ENCODE results near the gene LYPD6B. TPM values are rescaled to one million over a fixed set of nuclear protein-coding genes. Genes with fewer than 3 reads are reported as not detected.

The LYPD6B gene, protein sequence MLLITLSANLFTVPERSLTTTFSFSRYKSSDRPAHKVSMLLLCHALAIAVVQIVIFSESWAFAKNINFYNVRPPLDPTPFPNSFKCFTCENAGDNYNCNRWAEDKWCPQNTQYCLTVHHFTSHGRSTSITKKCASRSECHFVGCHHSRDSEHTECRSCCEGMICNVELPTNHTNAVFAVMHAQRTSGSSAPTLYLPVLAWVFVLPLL
- not detected for total RNA-seq

GRCh38 chr2:149038442-149039212 is at the start of gene LYPD6B:
Gene LYPD6B (plus strand): TSS chr2:149038699. CDS start chr2:149130949, 92,250 bp downstream.
- no peaks in the 10 kb centered on the region for H3K36me3 Mint-ChIP-seq
- H3K27me3 Mint-ChIP-seq, result peaks cover 68% of the 10 kb centered on the region
- H3K4me3 Mint-ChIP-seq, result no peak within 1 kb of the TSS
- DNase-seq (no peak), ATAC-seq (peak; percentile 23)
- no peak within 1 kb of the TSS for H3K27ac Mint-ChIP-seq
- H3K4me1 Mint-ChIP-seq, result no peaks in the 10 kb centered on the region
- CTCF ChIA-PET, result interaction anchor here (0.9 to 2.4 kb wide), 3 partner anchors 8 to 21 kb away, joined by 3 to 8 read pairs (median 3); no protein-coding TSS in a partner anchor
- no peaks in the 10 kb centered on the region for H3K9me3 Mint-ChIP-seq (ENCODE audit: low read depth)

DNA sequence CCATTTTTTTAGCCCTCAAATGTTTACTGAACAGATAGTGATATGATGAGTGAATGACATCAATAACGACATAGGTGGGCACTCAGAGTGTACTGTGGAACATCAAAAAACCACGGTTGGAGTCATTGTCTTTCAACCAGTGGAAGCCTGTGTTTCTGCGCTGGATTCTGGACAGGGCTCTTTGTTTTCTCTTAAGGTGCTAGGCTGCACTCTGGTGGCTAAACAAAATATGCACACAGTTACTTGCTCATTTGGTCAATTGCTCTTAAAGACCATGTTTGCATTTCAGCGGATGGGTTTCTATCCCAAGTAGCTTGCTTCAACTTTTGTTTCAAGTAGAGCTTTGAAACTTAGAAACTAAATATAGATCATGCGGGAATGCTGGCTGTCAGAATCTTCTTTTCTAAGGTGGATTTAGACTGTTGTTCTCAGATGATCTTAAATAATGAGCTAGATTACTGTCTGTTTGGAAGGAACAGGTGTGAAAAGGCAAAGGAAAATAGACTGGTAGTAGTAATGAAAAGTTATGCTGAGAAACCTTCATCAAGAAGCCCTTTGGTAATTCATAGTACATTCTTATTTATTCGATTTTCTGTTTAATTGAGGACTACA is 48.5 kb upstream of the LYPD6B start:
- Mint-ChIP-seq H3K9me3 (ENCODE audit: low read depth) (no peaks in the 10 kb centered on the region), H3K36me3 (peaks cover 1% of the 10 kb centered on the region), H3K4me1 (peaks cover 2% of the 10 kb centered on the region), H3K27ac (no peak overlapping the region), H3K27me3 (no peaks in the 10 kb centered on the region), H3K4me3 (no peak overlapping the region)
- CTCF ChIA-PET, result interaction anchor here (0.9 kb wide), 3 partner anchors 11 to 481 kb away, joined by 3 to 10 read pairs (median 4); no protein-coding TSS in a partner anchor
- ATAC-seq (peak; percentile 79), DNase-seq (peak; percentile 69)

GRCh38 chr2:148990968-148991367 is 47.5 kb upstream of the LYPD6B start:
- Mint-ChIP-seq H3K9me3 (ENCODE audit: low read depth) (no peaks in the 10 kb centered on the region), H3K27me3 (no peaks in the 10 kb centered on the region), H3K36me3 (peaks cover 4% of the 10 kb centered on the region), H3K4me1 (peaks cover 2% of the 10 kb centered on the region), H3K4me3 (no peak overlapping the region), H3K27ac (no peak overlapping the region)
- CTCF ChIA-PET, result interaction anchor here (0.7 kb wide), 1 partner anchor 1001 kb away, joined by 3 read pairs; no protein-coding TSS in a partner anchor
- ATAC-seq (no peak), DNase-seq (no peak)

DNA sequence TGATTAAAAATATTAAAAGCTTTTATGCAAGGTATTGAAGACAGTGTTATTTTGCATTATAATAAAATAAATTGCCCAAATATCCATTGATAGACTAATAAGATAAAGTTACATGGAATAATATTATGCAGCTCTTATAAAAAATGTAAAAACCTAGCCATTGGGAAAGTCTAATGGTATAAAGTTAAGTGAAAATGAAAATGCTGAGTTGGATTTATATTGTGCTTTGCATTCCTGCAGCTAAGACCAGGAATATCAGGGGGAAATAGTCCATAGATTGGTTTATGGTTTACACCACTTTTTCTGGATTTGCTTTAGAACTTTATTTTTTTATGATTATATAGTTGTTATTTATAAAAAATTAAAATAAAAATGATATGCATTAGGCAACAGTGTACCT is 46.1 kb upstream of the LYPD6B start:
- ATAC-seq, result no peak
- no peaks in the 10 kb centered on the region for H3K27me3 Mint-ChIP-seq
- no peak overlapping the region for H3K4me3 Mint-ChIP-seq
- no peak for DNase-seq
- peaks cover 4% of the 10 kb centered on the region for H3K36me3 Mint-ChIP-seq
- no peaks in the 10 kb centered on the region for H3K9me3 Mint-ChIP-seq (ENCODE audit: low read depth)
- H3K27ac Mint-ChIP-seq, result no peak overlapping the region
- H3K4me1 Mint-ChIP-seq, result peaks cover 2% of the 10 kb centered on the region
- CTCF ChIA-PET, result interaction anchor here (0.6 kb wide), 1 partner anchor 379 kb away, joined by 7 read pairs; no protein-coding TSS in a partner anchor

DNA sequence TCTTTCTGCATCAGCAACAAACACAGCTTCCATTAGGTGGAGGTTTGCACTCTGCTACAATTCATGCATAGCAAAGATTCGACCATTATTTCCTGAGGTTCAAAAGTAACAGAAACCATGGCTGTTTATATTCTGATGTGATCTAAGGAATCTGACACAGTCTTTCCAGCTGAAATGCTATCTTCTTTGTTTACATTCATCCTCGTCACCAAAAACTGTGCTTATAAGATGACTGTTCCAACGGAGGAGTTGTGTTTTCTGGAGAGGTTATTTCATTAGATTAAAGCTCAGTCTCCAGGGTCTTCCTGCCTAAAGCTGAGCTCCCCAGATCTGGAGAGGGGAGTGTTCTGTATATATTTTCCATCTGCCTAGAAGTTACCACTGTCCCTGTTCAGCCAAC is 45.1 kb upstream of the LYPD6B start:
- Mint-ChIP-seq H3K9me3 (ENCODE audit: low read depth) (no peaks in the 10 kb centered on the region), H3K4me1 (peaks cover 2% of the 10 kb centered on the region), H3K27me3 (no peaks in the 10 kb centered on the region), H3K27ac (no peak overlapping the region), H3K4me3 (no peak overlapping the region), H3K36me3 (peaks cover 4% of the 10 kb centered on the region)
- CTCF ChIA-PET, result no interaction called here
- DNase-seq (no peak), ATAC-seq (no peak)

- peaks cover 4% of the 10 kb centered on the region for H3K36me3 Mint-ChIP-seq
- CTCF ChIA-PET, result no interaction called here
- no peak overlapping the region for H3K4me3 Mint-ChIP-seq
- ATAC-seq (no peak), DNase-seq (no peak)
- H3K9me3 Mint-ChIP-seq (ENCODE audit: low read depth), result no peaks in the 10 kb centered on the region
- H3K27me3 Mint-ChIP-seq, result no peaks in the 10 kb centered on the region
- H3K4me1 Mint-ChIP-seq, result peaks cover 2% of the 10 kb centered on the region
- no peak overlapping the region for H3K27ac Mint-ChIP-seq
Observed at GRCh38 chr2:148994341-148994740, 44.2 kb upstream of the LYPD6B start.

GRCh38 chr2:148996805-148997204 is 41.7 kb upstream of the LYPD6B start:
- H3K27ac Mint-ChIP-seq, result no peak overlapping the region
- H3K36me3 Mint-ChIP-seq, result peaks cover 4% of the 10 kb centered on the region

GRCh38 chr2:148998165-148998830 is 40.2 kb upstream of the LYPD6B start:
- peaks cover 7% of the 10 kb centered on the region for H3K36me3 Mint-ChIP-seq
- H3K9me3 Mint-ChIP-seq (ENCODE audit: low read depth), result no peaks in the 10 kb centered on the region
- ATAC-seq, result no peak
- no peaks in the 10 kb centered on the region for H3K27me3 Mint-ChIP-seq
- H3K27ac Mint-ChIP-seq, result no peak overlapping the region
- no peak overlapping the region for H3K4me3 Mint-ChIP-seq
- no peak for DNase-seq
- CTCF ChIA-PET, result no interaction called here
- H3K4me1 Mint-ChIP-seq, result peaks cover 3% of the 10 kb centered on the region

More at GRCh38 chr2:148996805-148997204, 41.7 kb upstream of the LYPD6B start:
- Mint-ChIP-seq H3K9me3 (ENCODE audit: low read depth) (no peaks in the 10 kb centered on the region), H3K4me1 (peaks cover 3% of the 10 kb centered on the region), H3K4me3 (no peak overlapping the region), H3K27me3 (no peaks in the 10 kb centered on the region)
- DNase-seq (no peak), ATAC-seq (no peak)
- CTCF ChIA-PET, result no interaction called here

DNA sequence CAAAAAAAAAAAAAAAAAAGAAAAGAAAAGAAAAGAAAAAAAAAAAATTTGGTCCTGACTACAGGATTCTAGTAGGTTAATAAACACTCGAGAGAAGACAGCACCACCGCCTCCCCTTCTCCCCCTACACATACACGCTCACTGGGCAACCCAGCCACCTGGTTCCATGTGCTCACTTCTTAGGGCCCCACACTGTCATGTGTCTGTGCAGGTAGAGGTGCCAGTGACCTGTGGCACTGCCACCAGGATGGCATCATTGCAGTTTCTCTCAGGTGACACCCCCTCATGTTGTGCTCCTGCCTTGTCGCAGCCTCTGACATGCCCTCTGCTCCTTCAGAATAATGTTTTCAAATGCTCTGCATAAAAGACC is 39.7 kb upstream of the LYPD6B start:
- Mint-ChIP-seq H3K9me3 (ENCODE audit: low read depth) (no peaks in the 10 kb centered on the region), H3K4me3 (no peak overlapping the region), H3K36me3 (peaks cover 7% of the 10 kb centered on the region), H3K27me3 (no peaks in the 10 kb centered on the region), H3K4me1 (peaks cover 3% of the 10 kb centered on the region), H3K27ac (no peak overlapping the region)
- ATAC-seq, result no peak
- CTCF ChIA-PET, result no interaction called here
- DNase-seq, result no peak

- H3K27ac Mint-ChIP-seq, result no peak overlapping the region
- CTCF ChIA-PET, result no interaction called here
- no peak overlapping the region for H3K4me3 Mint-ChIP-seq
- H3K36me3 Mint-ChIP-seq, result peaks cover 7% of the 10 kb centered on the region
- DNase-seq (no peak), ATAC-seq (no peak)
- no peaks in the 10 kb centered on the region for H3K9me3 Mint-ChIP-seq (ENCODE audit: low read depth)
- no peaks in the 10 kb centered on the region for H3K27me3 Mint-ChIP-seq
- H3K4me1 Mint-ChIP-seq, result peaks cover 3% of the 10 kb centered on the region
Observed at GRCh38 chr2:148999451-148999921, 39.0 kb upstream of the LYPD6B start.

- H3K27me3 Mint-ChIP-seq, result no peaks in the 10 kb centered on the region
- H3K4me3 Mint-ChIP-seq, result no peak overlapping the region
- no peak for ATAC-seq
- peaks cover 3% of the 10 kb centered on the region for H3K36me3 Mint-ChIP-seq
- no peak overlapping the region for H3K27ac Mint-ChIP-seq
- peaks cover 3% of the 10 kb centered on the region for H3K4me1 Mint-ChIP-seq
- CTCF ChIA-PET, result no interaction called here
- DNase-seq, result no peak
- H3K9me3 Mint-ChIP-seq (ENCODE audit: low read depth), result no peaks in the 10 kb centered on the region
Observed at GRCh38 chr2:149000158-149000938, 38.2 kb upstream of the LYPD6B start.

- Mint-ChIP-seq H3K4me3 (no peak overlapping the region), H3K36me3 (peaks cover 3% of the 10 kb centered on the region), H3K9me3 (ENCODE audit: low read depth) (no peaks in the 10 kb centered on the region), H3K27me3 (no peaks in the 10 kb centered on the region), H3K4me1 (peaks cover 3% of the 10 kb centered on the region), H3K27ac (no peak overlapping the region)
- ATAC-seq (no peak), DNase-seq (no peak)
- CTCF ChIA-PET, result no interaction called here
Observed at GRCh38 chr2:149001496-149001895, 37.0 kb upstream of the LYPD6B start.
